GM12878 (cell line): ENCODE measurements around the gene IFIT3. TPM values are rescaled to one million over a fixed set of nuclear protein-coding genes. Genes with fewer than 3 reads are reported as not detected.

Experiments
- CBFB ChIP-seq: IDR thresholded peaks from 2 replicates; pipeline ENCODE4 v1.6.1; 2016; ENCODE audit warnings: antibody characterized with exemption, low read depth
- CHD2 ChIP-seq: IDR thresholded peaks from 2 replicates; pipeline ENCODE4 v1.6.1; 2011; ENCODE audit warnings: low read depth, low read length, improper control_type of control experiment, borderline replicate concordance
- EED ChIP-seq: sonication (generic); IDR thresholded peaks from 2 replicates; pipeline ENCODE4 v1.6.1; 2016; ENCODE audit warnings: antibody characterized with exemption, low read depth
- EZH2 ChIP-seq: IDR thresholded peaks from 2 replicates; pipeline ENCODE4 v1.6.1; 2012; ENCODE audit warnings: low read depth, mild to moderate bottlenecking, control low read depth, inconsistent platforms, low read length, borderline replicate concordance; ENCODE audit not compliant: control insufficient read depth
- FOXM1 ChIP-seq: IDR thresholded peaks from 2 replicates; pipeline ENCODE4 v1.6.1; 2012; ENCODE audit warnings: low read depth, mild to moderate bottlenecking, inconsistent platforms, low read length, moderate library complexity
- GATAD2B ChIP-seq: fragments of 450-650 bp; conservative IDR thresholded peaks from 2 replicates; pipeline ENCODE4 v1.6.1; 2017; ENCODE audit warnings: low read depth, mild to moderate bottlenecking, moderate library complexity
- HDAC2 ChIP-seq: fragments of 200-600 bp; sonication (generic); IDR thresholded peaks from 2 replicates; pipeline ENCODE4 v1.6.1; 2017
- MTA3 ChIP-seq: IDR thresholded peaks from 2 replicates; pipeline ENCODE4 v1.6.1; 2012; ENCODE audit warnings: low read length, inconsistent platforms, borderline replicate concordance
- NFIC ChIP-seq: IDR thresholded peaks from 2 replicates; pipeline ENCODE4 v1.6.1; 2012; ENCODE audit warnings: low read depth, mild to moderate bottlenecking, inconsistent platforms, low read length, moderate library complexity
- NR2C1 ChIP-seq: fragments of 450-650 bp; IDR thresholded peaks from 2 replicates; pipeline ENCODE4 v1.6.1; 2017; ENCODE audit warnings: antibody characterized with exemption, mild to moderate bottlenecking, moderate library complexity
- RAD51 ChIP-seq: fragments of 450-650 bp; IDR thresholded peaks from 2 replicates; pipeline ENCODE4 v1.6.1; 2016; ENCODE audit warnings: moderate library complexity, mild to moderate bottlenecking, inconsistent platforms
- RB1 ChIP-seq: fragments of 450-650 bp; formaldehyde crosslinking; IDR thresholded peaks from 2 replicates; pipeline ENCODE4 v1.6.1; 2017; ENCODE audit warnings: mild to moderate bottlenecking, borderline replicate concordance
- RCOR1 ChIP-seq: conservative IDR thresholded peaks from 2 replicates; pipeline ENCODE4 v1.6.1; 2012; ENCODE audit warnings: low read depth, low read length, improper control_type of control experiment
- RUNX3 ChIP-seq: IDR thresholded peaks from 2 replicates; pipeline ENCODE4 v1.6.1; 2012; ENCODE audit warnings: low read length, inconsistent platforms
- SREBF1 ChIP-seq: IDR thresholded peaks from 2 replicates; pipeline ENCODE4 v1.6.1; 2012; ENCODE audit warnings: mild to moderate bottlenecking, low read length
- SUPT20H ChIP-seq: IDR thresholded peaks from 2 replicates; pipeline ENCODE4 v1.6.1; 2011; ENCODE audit warnings: low read depth, mild to moderate bottlenecking, low read length, moderate library complexity, borderline replicate concordance; ENCODE audit not compliant: control insufficient read depth
- WRNIP1 ChIP-seq: IDR thresholded peaks from 2 replicates; pipeline ENCODE4 v1.6.1; 2011; ENCODE audit warnings: low read depth, low read length, improper control_type of control experiment, borderline replicate concordance
- ZBED1 ChIP-seq: IDR thresholded peaks from 2 replicates; pipeline ENCODE4 v1.6.1; 2016; ENCODE audit warnings: borderline replicate concordance
- polyA plus RNA-seq, 11 experiments: library from polyadenylated mRNA; depleted of rRNA in 4 of 11; unstranded in 6 of 11; stranded (reverse) in 5 of 11; fragments of >200 nt; fragmentation: Nextera tagmentation in 4 of 11; fragmentation: Illumina TruSeq in 1 of 11; extraction: Ambion mirVana in 4 of 11; extraction: Trizol in 1 of 11; gene quantifications; 1 replicate in 1 of 11; 2 replicates in 10 of 11; pipeline versions ENCODE4 v1.2.1 to v1.2.3, GENCODE V29; 2011 to 2016; ENCODE audit warnings: inconsistent platforms in 2 of 11, missing spikeins in 2 of 11, low read depth in 1 of 11
- total RNA-seq, 4 experiments: library from RNA; depleted of rRNA in 3 of 4; stranded (reverse); fragments of >200 nt in 3 of 4; fragmentation: Illumina TruSeq in 1 of 4; extraction: Trizol in 1 of 4; gene quantifications; 2 replicates each; pipeline versions ENCODE4 v1.2.1 to v1.2.3, GENCODE V29; 2013 to 2021
- TF ChIP-seq, protein P1 (sequence below), 3 experiments: IDR thresholded peaks in 2 of 3; conservative IDR thresholded peaks in 1 of 3; 2 replicates each; pipeline ENCODE4 v1.5.1; 2011; ENCODE audit warnings: low read depth in 3 of 3, low read length in 3 of 3, mild to moderate bottlenecking in 3 of 3, control low read depth in 2 of 3, moderate library complexity in 2 of 3, inconsistent platforms in 1 of 3, mixed read lengths in 1 of 3; ENCODE audit not compliant: control insufficient read depth in 2 of 3, insufficient read depth in 1 of 3; ENCODE audit errors: extremely low read depth in 1 of 3
- TF ChIP-seq, protein P2 (sequence below): IDR thresholded peaks from 2 replicates; pipeline ENCODE4 v1.6.1; 2011; ENCODE audit warnings: low read depth, low read length, improper control_type of control experiment, borderline replicate concordance
- TF ChIP-seq, protein P3 (sequence below): fragments of 450-650 bp; formaldehyde crosslinking; IDR thresholded peaks from 2 replicates; pipeline ENCODE4 v1.5.0; 2022; ENCODE audit warnings: mild to moderate bottlenecking, missing genetic modification characterization

Gene IFIT3
- total and polyA plus RNA-seq, 10 of the 15 experiments (the other 5 are each of a cell fraction or from before 2014, with no cell fraction given), result 27.0 to 70.2 (median 51.1) TPM

GRCh38 chr10:89327803-89328441 is at the start of gene IFIT3 (continued):
- TF ChIP-seq, protein P1, sequence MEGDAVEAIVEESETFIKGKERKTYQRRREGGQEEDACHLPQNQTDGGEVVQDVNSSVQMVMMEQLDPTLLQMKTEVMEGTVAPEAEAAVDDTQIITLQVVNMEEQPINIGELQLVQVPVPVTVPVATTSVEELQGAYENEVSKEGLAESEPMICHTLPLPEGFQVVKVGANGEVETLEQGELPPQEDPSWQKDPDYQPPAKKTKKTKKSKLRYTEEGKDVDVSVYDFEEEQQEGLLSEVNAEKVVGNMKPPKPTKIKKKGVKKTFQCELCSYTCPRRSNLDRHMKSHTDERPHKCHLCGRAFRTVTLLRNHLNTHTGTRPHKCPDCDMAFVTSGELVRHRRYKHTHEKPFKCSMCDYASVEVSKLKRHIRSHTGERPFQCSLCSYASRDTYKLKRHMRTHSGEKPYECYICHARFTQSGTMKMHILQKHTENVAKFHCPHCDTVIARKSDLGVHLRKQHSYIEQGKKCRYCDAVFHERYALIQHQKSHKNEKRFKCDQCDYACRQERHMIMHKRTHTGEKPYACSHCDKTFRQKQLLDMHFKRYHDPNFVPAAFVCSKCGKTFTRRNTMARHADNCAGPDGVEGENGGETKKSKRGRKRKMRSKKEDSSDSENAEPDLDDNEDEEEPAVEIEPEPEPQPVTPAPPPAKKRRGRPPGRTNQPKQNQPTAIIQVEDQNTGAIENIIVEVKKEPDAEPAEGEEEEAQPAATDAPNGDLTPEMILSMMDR (IDR thresholded peaks at IDR 0.05 in 2 of 3, conservative IDR thresholded peaks at IDR 0.05 in 1 of 3; ENCODE audit: control insufficient read depth in 2 of 3, extremely low read depth in 1 of 3, insufficient read depth in 1 of 3, low read depth in 3 of 3, low read length in 3 of 3), result no peak
- TF ChIP-seq, protein P2, sequence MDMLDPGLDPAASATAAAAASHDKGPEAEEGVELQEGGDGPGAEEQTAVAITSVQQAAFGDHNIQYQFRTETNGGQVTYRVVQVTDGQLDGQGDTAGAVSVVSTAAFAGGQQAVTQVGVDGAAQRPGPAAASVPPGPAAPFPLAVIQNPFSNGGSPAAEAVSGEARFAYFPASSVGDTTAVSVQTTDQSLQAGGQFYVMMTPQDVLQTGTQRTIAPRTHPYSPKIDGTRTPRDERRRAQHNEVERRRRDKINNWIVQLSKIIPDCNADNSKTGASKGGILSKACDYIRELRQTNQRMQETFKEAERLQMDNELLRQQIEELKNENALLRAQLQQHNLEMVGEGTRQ, result no peak
- TF ChIP-seq WRNIP1, result no peak
- 0 out of 2 replicates have a peak, but pooled peaks have one; percentile 16 for TF ChIP-seq FOXM1
- no peak for TF ChIP-seq GATAD2B
- no peak for TF ChIP-seq HDAC2
- TF ChIP-seq EED, result peak; percentile 56; the same call in 1 of the 2 replicates
- no peak for TF ChIP-seq NR2C1
- no peak for TF ChIP-seq NFIC
- TF ChIP-seq ZBED1, result peak; percentile 48; the same call in 1 of the 2 replicates
- TF ChIP-seq RAD51, result peak; percentile 32; the same call in 1 of the 2 replicates
- no peak for TF ChIP-seq RCOR1
- 0 out of 2 replicates have a peak, but pooled peaks have one; percentile 25 for TF ChIP-seq MTA3
- TF ChIP-seq RUNX3, result no peak
- TF ChIP-seq RB1, result no peak
- TF ChIP-seq EZH2, result no peak
- TF ChIP-seq SUPT20H, result no peak
- no peak for TF ChIP-seq CBFB
- no peak for TF ChIP-seq CHD2
- no peak for TF ChIP-seq SREBF1
- TF ChIP-seq, protein P3, sequence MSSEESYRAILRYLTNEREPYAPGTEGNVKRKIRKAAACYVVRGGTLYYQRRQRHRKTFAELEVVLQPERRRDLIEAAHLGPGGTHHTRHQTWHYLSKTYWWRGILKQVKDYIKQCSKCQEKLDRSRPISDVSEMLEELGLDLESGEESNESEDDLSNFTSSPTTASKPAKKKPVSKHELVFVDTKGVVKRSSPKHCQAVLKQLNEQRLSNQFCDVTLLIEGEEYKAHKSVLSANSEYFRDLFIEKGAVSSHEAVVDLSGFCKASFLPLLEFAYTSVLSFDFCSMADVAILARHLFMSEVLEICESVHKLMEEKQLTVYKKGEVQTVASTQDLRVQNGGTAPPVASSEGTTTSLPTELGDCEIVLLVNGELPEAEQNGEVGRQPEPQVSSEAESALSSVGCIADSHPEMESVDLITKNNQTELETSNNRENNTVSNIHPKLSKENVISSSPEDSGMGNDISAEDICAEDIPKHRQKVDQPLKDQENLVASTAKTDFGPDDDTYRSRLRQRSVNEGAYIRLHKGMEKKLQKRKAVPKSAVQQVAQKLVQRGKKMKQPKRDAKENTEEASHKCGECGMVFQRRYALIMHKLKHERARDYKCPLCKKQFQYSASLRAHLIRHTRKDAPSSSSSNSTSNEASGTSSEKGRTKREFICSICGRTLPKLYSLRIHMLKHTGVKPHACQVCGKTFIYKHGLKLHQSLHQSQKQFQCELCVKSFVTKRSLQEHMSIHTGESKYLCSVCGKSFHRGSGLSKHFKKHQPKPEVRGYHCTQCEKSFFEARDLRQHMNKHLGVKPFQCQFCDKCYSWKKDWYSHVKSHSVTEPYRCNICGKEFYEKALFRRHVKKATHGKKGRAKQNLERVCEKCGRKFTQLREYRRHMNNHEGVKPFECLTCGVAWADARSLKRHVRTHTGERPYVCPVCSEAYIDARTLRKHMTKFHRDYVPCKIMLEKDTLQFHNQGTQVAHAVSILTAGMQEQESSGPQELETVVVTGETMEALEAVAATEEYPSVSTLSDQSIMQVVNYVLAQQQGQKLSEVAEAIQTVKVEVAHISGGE (CRISPR knock-in tag), result no peak
